ENCODE data around the gene CNEP1R1.
A peak's percentile ranks its signal among the peaks of the same experiment; 100 is the strongest.

The CNEP1R1 gene

DNA sequence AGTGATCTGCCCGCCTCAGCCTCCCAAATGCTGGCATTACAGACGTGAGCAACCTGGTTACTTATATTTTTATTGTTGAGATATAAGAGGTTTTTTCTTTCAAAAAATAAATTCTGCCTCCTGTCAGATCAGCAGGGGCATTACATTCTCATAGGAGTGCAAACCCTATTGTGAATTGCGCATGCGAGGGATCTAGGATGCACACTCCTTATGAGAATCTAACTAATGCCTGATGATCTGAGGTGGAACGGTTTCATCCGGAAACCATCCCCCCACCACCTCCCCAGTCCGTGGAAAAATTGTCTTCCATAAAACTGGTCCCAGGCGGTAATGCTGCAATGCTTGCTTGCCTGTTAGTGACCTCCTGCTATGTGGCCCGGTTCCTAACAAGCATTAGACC, 7.5 kb upstream of the CNEP1R1 start:
- no peak for DNase-seq (ENCODE audit: low spot score)

DNA sequence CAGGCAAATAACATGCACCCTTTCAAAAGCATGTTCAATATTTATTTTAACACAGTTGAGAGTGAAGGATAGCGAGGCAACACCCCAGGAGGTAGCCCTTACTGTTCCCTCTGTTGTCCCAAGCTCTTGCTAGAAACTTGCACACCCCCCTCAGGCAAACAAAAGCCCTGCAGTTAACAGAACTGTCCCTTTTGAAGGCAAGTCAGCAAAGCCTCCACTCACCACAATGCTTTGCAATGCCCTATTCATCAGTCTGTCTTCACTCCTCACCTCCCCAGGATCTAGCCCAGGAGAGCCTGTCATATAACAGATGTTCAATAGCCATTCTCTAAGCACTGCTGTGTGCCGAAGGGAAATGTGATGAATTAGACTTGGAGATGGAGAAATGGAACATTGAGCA, 3.5 kb upstream of the CNEP1R1 start:
- peak; percentile 21 for DNase-seq (ENCODE audit: low spot score)

- no peak for DNase-seq (ENCODE audit: low spot score)
These were observed 1.4 kb upstream of the CNEP1R1 start for GRCh38 chr16:50023641-50024040.

GRCh38 chr16:50024207-50024606, 818 bp upstream of the CNEP1R1 start:
- DNase-seq (ENCODE audit: low spot score): no peak

- DNase-seq (ENCODE audit: low spot score): peak; percentile 36
These were observed 509 bp downstream of the CNEP1R1 start for GRCh38 chr16:50025537-50025931.

- no peak for DNase-seq (ENCODE audit: low spot score)
These were observed 2.8 kb downstream of the CNEP1R1 start for GRCh38 chr16:50027829-50028228.

- DNase-seq (ENCODE audit: low spot score): no peak
These were observed 10.5 kb downstream of the CNEP1R1 start for GRCh38 chr16:50035468-50035992.

- DNase-seq (ENCODE audit: low spot score): no peak
These were observed 11.4 kb downstream of the CNEP1R1 start for GRCh38 chr16:50036426-50036825.

DNA sequence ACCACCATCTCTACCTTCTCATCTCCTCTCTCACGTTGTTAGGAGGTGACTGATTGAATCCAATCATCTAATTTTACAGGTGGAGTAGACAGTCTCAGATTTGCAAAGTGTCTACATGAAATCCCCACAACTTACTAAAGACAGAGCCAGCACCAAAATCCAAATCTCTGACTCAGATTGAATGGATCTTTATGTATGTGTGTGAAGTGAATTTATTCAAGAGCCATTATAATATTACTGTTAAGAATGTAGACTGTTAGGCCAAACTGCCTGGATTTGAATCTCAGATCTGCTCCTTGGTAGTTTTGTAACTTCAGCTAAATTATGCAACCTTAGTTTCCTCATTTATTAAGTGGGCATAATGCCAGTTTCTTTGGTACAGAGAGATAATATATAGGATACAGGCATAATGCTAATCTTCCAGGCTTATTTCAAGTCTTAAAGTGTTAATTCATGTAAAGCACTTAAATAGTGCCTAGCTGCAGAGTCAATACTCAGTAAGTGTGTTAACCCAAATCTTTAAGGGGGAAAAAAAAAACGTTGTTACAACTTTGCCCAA, 12.7 kb downstream of the CNEP1R1 start:
- DNase-seq (ENCODE audit: low spot score): no peak

GRCh38 chr16:50038286-50038685, 13.3 kb downstream of the CNEP1R1 start:
- no peak for DNase-seq (ENCODE audit: low spot score)

- DNase-seq (ENCODE audit: low spot score): no peak
These were observed 13.9 kb downstream of the CNEP1R1 start for GRCh38 chr16:50038756-50039529.

GRCh38 chr16:50040018-50040417, 15.0 kb downstream of the CNEP1R1 start:
- no peak for DNase-seq (ENCODE audit: low spot score)

- no peak for DNase-seq (ENCODE audit: low spot score)
These were observed 15.7 kb downstream of the CNEP1R1 start for GRCh38 chr16:50040710-50041109.

DNA sequence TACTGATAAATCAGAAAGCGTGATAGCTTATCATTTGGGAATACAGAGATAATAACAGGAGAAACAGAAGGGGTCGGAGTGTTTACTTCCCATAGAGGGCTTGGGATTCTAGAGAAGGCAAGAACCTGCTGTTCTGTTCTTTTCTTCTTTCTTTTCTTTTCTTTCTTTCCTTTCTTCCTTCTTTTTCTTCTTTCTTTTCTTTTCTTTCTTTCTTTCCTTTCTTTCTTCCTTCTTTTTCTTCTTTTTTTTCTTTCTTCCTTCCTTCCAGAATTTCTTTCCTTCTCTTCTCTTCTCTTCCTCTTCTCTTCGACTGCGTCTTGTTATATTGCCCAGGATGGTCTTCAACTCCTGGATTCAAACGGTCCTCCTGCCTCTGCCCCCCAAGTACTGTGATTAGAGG, 18.3 kb downstream of the CNEP1R1 start:
- no peak for DNase-seq (ENCODE audit: low spot score)

- DNase-seq (ENCODE audit: low spot score): no peak
These were observed 20.4 kb downstream of the CNEP1R1 start for GRCh38 chr16:50045412-50045811.

- no peak for DNase-seq (ENCODE audit: low spot score)
These were observed 21.8 kb downstream of the CNEP1R1 start for GRCh38 chr16:50046853-50047252.

GRCh38 chr16:50047864-50048263, 22.8 kb downstream of the CNEP1R1 start:
- DNase-seq (ENCODE audit: low spot score): no peak

DNA sequence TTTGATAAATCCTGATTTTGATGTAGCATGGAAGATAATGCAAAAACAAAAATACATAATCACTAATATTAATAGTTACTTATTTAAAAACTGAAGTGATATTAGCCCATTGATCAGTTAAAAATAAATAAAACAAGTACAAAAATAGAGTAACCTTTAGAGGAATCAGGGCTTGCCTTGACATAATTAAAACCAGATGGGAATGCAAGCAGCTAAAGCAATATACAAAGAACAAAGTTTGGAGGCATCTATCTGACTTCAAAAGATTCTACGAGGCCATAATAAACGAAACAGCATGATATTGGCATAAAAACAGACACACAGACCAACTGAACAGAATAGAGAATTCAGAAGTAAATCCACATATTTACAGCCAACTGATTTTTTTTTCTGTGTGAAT, 25.8 kb downstream of the CNEP1R1 start:
- peak; percentile 37 for DNase-seq (ENCODE audit: low spot score)

GRCh38 chr16:50056226-50056625, 31.2 kb downstream of the CNEP1R1 start:
- no peak for DNase-seq (ENCODE audit: low spot score)

DNA sequence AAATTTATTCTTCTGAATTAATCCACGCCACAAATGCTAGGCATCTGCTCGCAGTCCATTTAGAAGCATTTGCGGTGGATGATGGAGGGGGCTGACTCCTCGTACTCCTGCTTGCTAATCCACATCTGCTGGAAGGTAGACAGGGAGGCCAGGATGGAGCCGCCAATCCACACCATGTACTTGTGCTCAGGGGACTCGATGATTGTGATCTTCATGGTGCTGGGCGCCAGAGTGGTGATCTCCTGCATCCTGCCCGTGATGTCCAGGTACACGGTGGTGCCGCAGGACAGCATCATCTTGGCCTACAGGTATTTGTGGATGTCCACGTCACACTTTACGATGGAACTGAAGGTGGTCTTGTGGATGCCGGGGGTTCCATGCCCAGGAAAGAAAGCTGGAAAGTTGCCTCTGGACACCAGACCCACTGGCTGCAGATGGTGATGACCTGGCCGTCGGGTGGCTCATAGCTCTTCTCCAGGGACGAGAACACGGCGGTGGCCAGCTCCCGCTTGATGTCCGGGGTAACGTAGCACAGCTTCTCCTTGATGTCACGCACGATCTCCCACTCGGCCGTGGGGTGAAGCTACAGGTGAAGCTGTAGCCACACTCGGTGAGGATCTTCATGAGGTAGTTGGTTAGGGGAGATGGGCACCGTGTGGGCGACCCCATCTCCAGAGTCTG, 33.2 kb downstream of the CNEP1R1 start:
- DNase-seq (ENCODE audit: low spot score): no peak

- DNase-seq (ENCODE audit: low spot score): no peak
These were observed 34.1 kb downstream of the CNEP1R1 start for GRCh38 chr16:50059111-50059510.

DNA sequence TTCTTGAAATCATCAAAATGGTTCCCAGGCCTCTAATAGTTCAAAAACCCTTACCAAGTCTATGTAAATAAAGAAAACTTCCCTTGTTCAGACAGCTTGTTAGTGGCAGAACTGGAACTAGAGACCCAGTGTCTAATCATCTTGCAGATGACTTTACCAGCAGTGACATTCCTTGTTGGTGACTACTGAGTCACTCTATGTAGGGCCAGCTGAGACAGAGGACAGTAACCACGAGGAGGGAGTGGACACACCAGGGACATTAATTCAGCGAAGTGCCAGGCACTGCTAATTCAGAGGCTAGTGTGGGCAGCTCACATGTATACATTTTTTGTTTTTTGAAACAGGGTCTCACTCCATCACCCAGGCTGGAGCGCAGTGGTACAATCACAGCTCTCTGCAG, 34.6 kb downstream of the CNEP1R1 start:
- DNase-seq (ENCODE audit: low spot score): no peak

DNA sequence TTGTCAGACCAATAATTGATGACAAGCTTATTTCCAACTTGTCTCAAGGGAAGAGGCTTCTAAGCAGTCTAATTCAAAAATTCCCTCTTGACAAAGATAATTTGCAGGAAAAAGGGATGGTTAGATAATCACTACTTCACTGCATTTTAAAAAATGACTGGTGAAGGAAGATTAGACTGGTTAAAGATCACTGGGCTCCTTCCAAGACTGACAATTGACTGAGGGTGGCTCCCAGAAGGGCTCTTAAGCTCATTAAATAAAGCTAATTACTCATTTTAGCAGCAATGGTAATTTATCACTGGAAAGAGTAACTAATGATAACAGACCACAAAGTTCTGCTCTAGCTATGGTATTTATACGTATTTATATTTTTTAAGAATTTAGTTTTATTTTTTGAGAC, 36.3 kb downstream of the CNEP1R1 start:
- no peak for DNase-seq (ENCODE audit: low spot score)
